Activated CD4-positive, alpha-beta T cell treated with anti-CD3 and anti-CD28 coated beads, Interleukin-2, amount 10 ng/mL, durations not matched to agents 24 days and 14 days (primary cell): ENCODE measurements around the gene CEP43. TPM values are rescaled to one million over a fixed set of nuclear protein-coding genes. Genes with fewer than 3 reads are reported as not detected.
A peak's percentile ranks its signal among the peaks of the same experiment; 100 is the strongest.

Experiments used
- DNase-seq: peaks from one replicate; pipeline ENCODE4 v3.0.0; 2022
- H3K27ac Mint-ChIP-seq: one replicate; pipeline ENCODE4 v1.8.0; 2022; ENCODE audit warnings: mild to moderate bottlenecking, mixed read lengths
- H3K27me3 Mint-ChIP-seq: one replicate; pipeline ENCODE4 v1.8.0; 2022; ENCODE audit warnings: mixed read lengths
- H3K36me3 Mint-ChIP-seq: one replicate; pipeline ENCODE4 v1.8.0; 2022; ENCODE audit warnings: low read depth, mild to moderate bottlenecking, mixed read lengths
- H3K4me1 Mint-ChIP-seq: one replicate; pipeline ENCODE4 v1.8.0; 2021; ENCODE audit warnings: mixed read lengths
- H3K4me3 Mint-ChIP-seq: one replicate; pipeline ENCODE4 v1.8.0; 2022; ENCODE audit warnings: mild to moderate bottlenecking, moderate library complexity, mixed read lengths
- H3K9me3 Mint-ChIP-seq: one replicate; pipeline ENCODE4 v1.8.0; 2021; ENCODE audit warnings: mixed read lengths
- intact Hi-C: fragments of 100-400 bp; cut with micrococcal nuclease; formaldehyde crosslinking; loops from one replicate; pipeline ENCODE4 v1.15.1; 2023
- total RNA-seq: library from RNA; stranded (reverse); gene quantifications from 2 replicates; pipeline ENCODE4 v1.2.3, GENCODE V29; 2022

CEP43 gene
- total RNA-seq, 1 donor from 2014 or later: 21.1 TPM

DNA sequence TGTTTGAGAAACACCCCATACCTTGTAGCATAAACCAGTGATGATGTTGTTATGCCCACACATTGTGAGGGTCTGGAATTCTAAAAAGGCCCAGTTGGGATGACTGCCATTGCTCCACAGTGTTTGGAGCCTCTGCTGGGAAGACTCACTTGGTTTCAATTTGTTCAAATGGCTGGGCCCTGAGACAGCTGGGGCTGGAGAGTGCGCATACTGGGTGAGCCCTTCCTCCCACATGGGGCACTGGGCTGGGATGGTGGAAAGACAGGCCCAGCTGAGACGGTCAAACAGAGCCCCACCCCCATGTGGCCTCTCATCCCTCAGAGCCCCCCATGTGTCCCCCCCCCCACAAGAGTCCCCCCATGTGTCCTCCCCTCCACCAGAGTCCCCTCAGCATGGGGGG, 22.6 kb upstream of the CEP43 start:
- H3K27ac Mint-ChIP-seq: no peak overlapping the region
- no peaks in the 10 kb centered on the region for H3K27me3 Mint-ChIP-seq
- peaks cover 19% of the 10 kb centered on the region for H3K4me1 Mint-ChIP-seq
- intact Hi-C loops: no loop called here
- peaks cover 31% of the 10 kb centered on the region for H3K36me3 Mint-ChIP-seq
- H3K9me3 Mint-ChIP-seq: no peaks in the 10 kb centered on the region
- no peak overlapping the region for H3K4me3 Mint-ChIP-seq
- DNase-seq: no peak

- no peak overlapping the region for H3K27ac Mint-ChIP-seq
- H3K27me3 Mint-ChIP-seq: no peaks in the 10 kb centered on the region
- peaks cover 33% of the 10 kb centered on the region for H3K36me3 Mint-ChIP-seq
- H3K9me3 Mint-ChIP-seq: no peaks in the 10 kb centered on the region
- no peak overlapping the region for H3K4me3 Mint-ChIP-seq
- no peak for DNase-seq
- peaks cover 14% of the 10 kb centered on the region for H3K4me1 Mint-ChIP-seq
- intact Hi-C loops: no loop called here
These were observed 21.3 kb upstream of the CEP43 start for GRCh38 chr6:166977621-166978525.

DNA sequence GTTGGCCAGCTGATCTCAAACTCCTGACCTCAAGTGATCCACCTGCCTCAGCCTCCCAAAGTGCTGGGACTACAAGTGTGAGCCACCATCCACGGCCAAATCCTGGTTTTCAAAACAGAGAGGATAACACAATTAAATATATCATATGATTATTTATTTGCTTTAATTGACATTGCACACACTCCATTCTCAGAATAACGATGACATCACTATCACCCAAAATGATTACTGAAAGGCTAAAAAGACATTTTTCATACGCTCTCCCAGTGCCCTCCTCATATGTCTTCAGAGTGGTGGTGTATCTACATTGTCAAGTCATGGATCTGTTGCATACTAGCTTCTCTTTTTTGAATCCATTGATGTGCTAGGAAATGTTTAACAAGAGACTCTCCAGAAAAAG, 18.5 kb upstream of the CEP43 start:
- peak; percentile 23 for DNase-seq
- Mint-ChIP-seq H3K4me1 (peaks cover 1% of the 10 kb centered on the region), H3K27ac (no peak overlapping the region), H3K9me3 (no peaks in the 10 kb centered on the region), H3K36me3 (peaks cover 34% of the 10 kb centered on the region), H3K27me3 (no peaks in the 10 kb centered on the region), H3K4me3 (no peak overlapping the region)
- intact Hi-C loops: no loop called here

DNA sequence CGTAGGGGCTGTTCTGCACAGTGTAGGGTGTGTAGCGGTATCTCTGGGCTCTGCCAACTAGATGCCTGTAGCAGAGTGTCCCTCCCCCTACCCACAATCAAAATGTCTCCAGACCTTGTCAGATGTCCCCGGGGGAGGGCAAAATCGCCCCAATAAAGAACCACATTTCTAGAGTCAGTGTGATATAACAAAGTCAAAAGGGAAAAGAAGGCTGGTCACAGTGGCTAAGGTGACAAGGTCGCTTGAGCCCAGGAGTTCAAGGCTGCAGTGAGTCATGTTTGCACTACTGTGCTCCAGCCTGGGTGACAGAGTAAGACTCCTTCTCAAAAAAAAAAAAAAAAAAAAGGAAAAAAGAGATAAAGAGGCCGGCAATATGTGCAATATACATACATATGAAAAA, 11.7 kb upstream of the CEP43 start:
- Mint-ChIP-seq H3K4me3 (no peak overlapping the region), H3K27ac (no peak overlapping the region), H3K27me3 (no peaks in the 10 kb centered on the region), H3K36me3 (peaks cover 29% of the 10 kb centered on the region), H3K9me3 (no peaks in the 10 kb centered on the region), H3K4me1 (peaks cover 37% of the 10 kb centered on the region)
- DNase-seq: peak; percentile 51
- intact Hi-C loops: no loop called here

- intact Hi-C loops: loop anchor here (2.0 kb wide), 1 partner anchor 37 kb away; no protein-coding TSS in a partner anchor
- H3K4me3 Mint-ChIP-seq: no peak overlapping the region
- no peaks in the 10 kb centered on the region for H3K27me3 Mint-ChIP-seq
- peaks cover 38% of the 10 kb centered on the region for H3K4me1 Mint-ChIP-seq
- peaks cover 29% of the 10 kb centered on the region for H3K36me3 Mint-ChIP-seq
- H3K27ac Mint-ChIP-seq: no peak overlapping the region
- DNase-seq: peak; percentile 47
- H3K9me3 Mint-ChIP-seq: no peaks in the 10 kb centered on the region
These were observed 11.3 kb upstream of the CEP43 start for GRCh38 chr6:166987930-166988329.

- Mint-ChIP-seq H3K27me3 (no peaks in the 10 kb centered on the region), H3K4me1 (peaks cover 43% of the 10 kb centered on the region), H3K27ac (no peak overlapping the region), H3K36me3 (peaks cover 29% of the 10 kb centered on the region), H3K4me3 (no peak overlapping the region), H3K9me3 (no peaks in the 10 kb centered on the region)
- peak; percentile 53 for DNase-seq
- intact Hi-C loops: loop anchor here (1.0 to 2.0 kb wide), 3 partner anchors 38 to 213 kb away; no protein-coding TSS in a partner anchor
These were observed 10.5 kb upstream of the CEP43 start for GRCh38 chr6:166988674-166989201.

- Mint-ChIP-seq H3K4me3 (no peak overlapping the region), H3K27me3 (no peaks in the 10 kb centered on the region), H3K9me3 (no peaks in the 10 kb centered on the region), H3K36me3 (peaks cover 33% of the 10 kb centered on the region), H3K4me1 (peaks cover 44% of the 10 kb centered on the region), H3K27ac (no peak overlapping the region)
- peak; percentile 89 for DNase-seq
- intact Hi-C loops: loop anchor here (1.0 to 2.0 kb wide), 3 partner anchors 39 to 214 kb away; no protein-coding TSS in a partner anchor
These were observed 9.7 kb upstream of the CEP43 start for GRCh38 chr6:166989427-166990032.

- DNase-seq: no peak
- Mint-ChIP-seq H3K4me1 (peaks cover 42% of the 10 kb centered on the region), H3K9me3 (no peaks in the 10 kb centered on the region), H3K27me3 (no peaks in the 10 kb centered on the region), H3K4me3 (peak overlapping the region; percentile 17), H3K36me3 (peaks cover 44% of the 10 kb centered on the region), H3K27ac (no peak overlapping the region)
- intact Hi-C loops: no loop called here
These were observed 2.8 kb upstream of the CEP43 start for GRCh38 chr6:166996406-166996805.

- intact Hi-C loops: no loop called here
- Mint-ChIP-seq H3K27me3 (no peaks in the 10 kb centered on the region), H3K9me3 (no peaks in the 10 kb centered on the region), H3K4me3 (peak overlapping the region; percentile 75), H3K4me1 (peaks cover 41% of the 10 kb centered on the region), H3K36me3 (peaks cover 42% of the 10 kb centered on the region), H3K27ac (peak overlapping the region; percentile 78)
- DNase-seq: no peak
These were observed 1.8 kb upstream of the CEP43 start for GRCh38 chr6:166997348-166997747.

GRCh38 chr6:166997768-166998255, 1.4 kb upstream of the CEP43 start:
- Mint-ChIP-seq H3K27ac (peak overlapping the region; percentile 78), H3K27me3 (no peaks in the 10 kb centered on the region), H3K4me1 (peaks cover 38% of the 10 kb centered on the region), H3K36me3 (peaks cover 37% of the 10 kb centered on the region), H3K9me3 (no peaks in the 10 kb centered on the region), H3K4me3 (peak overlapping the region; percentile 75)
- peak; percentile 84 for DNase-seq
- intact Hi-C loops: loop anchor here (2.0 kb wide), 3 partner anchors 49 to 615 kb away; partner anchors contain the start of gene MPC1

DNA sequence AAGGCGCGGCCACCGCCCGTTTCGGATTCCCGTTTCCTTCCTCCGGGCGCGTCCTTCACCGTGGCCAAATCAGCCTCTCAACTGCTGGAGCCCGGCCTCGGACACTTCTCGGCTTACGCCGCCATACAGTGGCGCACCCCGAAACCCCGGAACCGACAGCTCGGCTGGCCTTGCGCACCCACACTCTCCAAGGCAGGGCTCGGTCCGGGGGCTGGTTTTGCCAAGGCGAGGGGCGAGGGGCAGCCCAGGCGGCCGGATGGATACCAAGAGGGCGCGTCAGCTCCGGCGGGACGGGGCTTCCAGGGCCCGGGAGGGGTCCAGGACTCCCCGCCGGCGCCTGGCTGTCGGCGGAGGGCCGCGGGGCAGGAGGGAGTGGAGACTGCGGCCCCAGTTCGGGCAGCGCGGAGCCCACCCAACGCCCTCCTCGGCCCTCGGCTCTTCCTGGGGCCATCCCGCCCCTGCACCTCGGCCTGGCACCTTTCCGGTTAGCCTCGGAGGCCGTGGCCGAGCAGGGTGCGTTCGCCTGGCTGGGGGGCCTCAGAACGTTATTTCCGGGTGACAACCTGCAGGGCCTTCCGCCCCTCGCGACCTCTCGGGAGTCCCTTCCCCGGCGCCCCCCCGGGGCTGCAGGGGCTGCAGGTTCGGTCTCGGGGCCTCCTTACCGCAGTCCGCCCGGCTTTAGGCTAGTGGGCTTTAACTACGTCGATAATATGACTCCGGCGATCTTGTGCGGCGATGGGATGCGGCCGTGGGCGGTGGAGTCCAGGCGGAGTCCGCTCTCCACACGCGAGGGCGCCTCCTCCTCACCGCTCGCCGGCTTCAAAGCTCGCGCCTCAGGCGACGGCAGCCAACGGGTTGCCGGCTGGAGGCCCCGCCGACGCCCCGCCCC, 697 bp upstream of the CEP43 start:
- Mint-ChIP-seq H3K9me3 (no peaks in the 10 kb centered on the region), H3K4me1 (peaks cover 36% of the 10 kb centered on the region), H3K27me3 (no peaks in the 10 kb centered on the region), H3K36me3 (peaks cover 33% of the 10 kb centered on the region), H3K27ac (peak overlapping the region; percentile 85), H3K4me3 (peak overlapping the region; percentile 75)
- peak; percentile 78 for DNase-seq
- intact Hi-C loops: loop anchor here (1.0 to 2.0 kb wide), 5 partner anchors 42 to 616 kb away; partner anchors contain the start of genes MPC1, RNASET2 and RPS6KA2

GRCh38 chr6:166999884-167000253, 672 bp downstream of the CEP43 start:
- Mint-ChIP-seq H3K4me1 (peaks cover 31% of the 10 kb centered on the region), H3K9me3 (no peaks in the 10 kb centered on the region), H3K27me3 (no peaks in the 10 kb centered on the region), H3K4me3 (peak overlapping the region; percentile 75), H3K36me3 (peaks cover 29% of the 10 kb centered on the region), H3K27ac (peak overlapping the region; percentile 57)
- intact Hi-C loops: loop anchor here (1.0 to 2.0 kb wide), 5 partner anchors 44 to 617 kb away; partner anchors contain the start of genes MPC1, RNASET2 and RPS6KA2
- DNase-seq: no peak

DNA sequence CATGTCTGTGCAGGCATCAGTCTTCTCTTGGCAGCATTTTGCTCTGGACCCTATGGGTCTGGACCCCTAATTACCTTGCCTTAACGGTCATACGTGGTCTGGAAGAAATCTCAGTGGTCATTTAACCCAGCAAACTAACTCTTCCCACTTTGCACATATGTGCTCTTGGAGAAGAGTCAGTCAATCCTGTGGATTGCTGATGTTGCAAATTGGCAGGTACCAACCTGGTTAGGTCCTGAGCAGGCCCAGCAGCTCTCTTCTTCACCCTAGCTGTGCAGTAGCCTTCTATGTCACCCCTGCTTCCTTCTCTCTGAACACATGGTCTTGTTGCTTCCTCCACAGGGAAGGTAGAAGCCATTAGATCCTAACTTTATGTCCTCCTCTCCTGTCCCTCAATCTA, 1.6 kb downstream of the CEP43 start:
- H3K27ac Mint-ChIP-seq: peak overlapping the region; percentile 56
- no peaks in the 10 kb centered on the region for H3K27me3 Mint-ChIP-seq
- H3K4me3 Mint-ChIP-seq: peak overlapping the region; percentile 75
- H3K4me1 Mint-ChIP-seq: peaks cover 26% of the 10 kb centered on the region
- H3K9me3 Mint-ChIP-seq: no peaks in the 10 kb centered on the region
- intact Hi-C loops: no loop called here
- H3K36me3 Mint-ChIP-seq: peaks cover 33% of the 10 kb centered on the region
- DNase-seq: no peak
